ENCODE results near the gene YDJC. TPM values are rescaled to one million over a fixed set of nuclear protein-coding genes. Genes with fewer than 3 reads are reported as not detected.

YDJC gene
- total RNA-seq, 1 donor from 2014 or later = 19.0 TPM

- H3K27me3 Mint-ChIP-seq = no peaks in the 10 kb centered on the region
- H3K4me1 Mint-ChIP-seq (ENCODE audit: low read depth) = peaks cover 8% of the 10 kb centered on the region
- H3K36me3 Mint-ChIP-seq (ENCODE audit: insufficient read depth) = peaks cover 19% of the 10 kb centered on the region
- TF ChIP-seq CTCF (IDR thresholded peaks at IDR 0.05; ENCODE audit: unreplicated experiment) = no peak
- no peak overlapping the region for H3K4me3 Mint-ChIP-seq (ENCODE audit: low read depth)
- no peak for DNase-seq (ENCODE audit: low spot score, unreplicated experiment)
- H3K9me3 Mint-ChIP-seq (ENCODE audit: low read depth) = no peaks in the 10 kb centered on the region
- H3K27ac Mint-ChIP-seq = peak overlapping the region; percentile 77
These were observed 34.9 kb downstream of the YDJC start for GRCh38 chr22:21594865-21595452.

- H3K4me1 Mint-ChIP-seq (ENCODE audit: low read depth) = peaks cover 3% of the 10 kb centered on the region
- no peak for DNase-seq (ENCODE audit: low spot score, unreplicated experiment)
- H3K4me3 Mint-ChIP-seq (ENCODE audit: low read depth) = no peak overlapping the region
- H3K27ac Mint-ChIP-seq = no peak overlapping the region
- no peaks in the 10 kb centered on the region for H3K9me3 Mint-ChIP-seq (ENCODE audit: low read depth)
- peaks cover 17% of the 10 kb centered on the region for H3K36me3 Mint-ChIP-seq (ENCODE audit: insufficient read depth)
- peak; percentile 54 for TF ChIP-seq CTCF (IDR thresholded peaks at IDR 0.05; ENCODE audit: unreplicated experiment)
- H3K27me3 Mint-ChIP-seq = no peaks in the 10 kb centered on the region
These were observed 36.2 kb downstream of the YDJC start for GRCh38 chr22:21593406-21594232.

GRCh38 chr22:21592422-21592821 is 37.4 kb downstream of the YDJC start:
- no peaks in the 10 kb centered on the region for H3K27me3 Mint-ChIP-seq
- no peak for DNase-seq (ENCODE audit: low spot score, unreplicated experiment)
- H3K4me1 Mint-ChIP-seq (ENCODE audit: low read depth) = no peaks in the 10 kb centered on the region
- H3K36me3 Mint-ChIP-seq (ENCODE audit: insufficient read depth) = peaks cover 18% of the 10 kb centered on the region
- no peak overlapping the region for H3K4me3 Mint-ChIP-seq (ENCODE audit: low read depth)
- no peak for TF ChIP-seq CTCF (IDR thresholded peaks at IDR 0.05; ENCODE audit: unreplicated experiment)
- H3K9me3 Mint-ChIP-seq (ENCODE audit: low read depth) = no peaks in the 10 kb centered on the region
- H3K27ac Mint-ChIP-seq = no peak overlapping the region

GRCh38 chr22:21591695-21592094 is 38.1 kb downstream of the YDJC start:
- DNase-seq (ENCODE audit: low spot score, unreplicated experiment) = no peak
- H3K36me3 Mint-ChIP-seq (ENCODE audit: insufficient read depth) = peaks cover 18% of the 10 kb centered on the region
- H3K4me1 Mint-ChIP-seq (ENCODE audit: low read depth) = no peaks in the 10 kb centered on the region
- no peaks in the 10 kb centered on the region for H3K9me3 Mint-ChIP-seq (ENCODE audit: low read depth)
- TF ChIP-seq CTCF (IDR thresholded peaks at IDR 0.05; ENCODE audit: unreplicated experiment) = no peak
- H3K27ac Mint-ChIP-seq = peak overlapping the region; percentile 39
- H3K4me3 Mint-ChIP-seq (ENCODE audit: low read depth) = no peak overlapping the region
- H3K27me3 Mint-ChIP-seq = no peaks in the 10 kb centered on the region

GRCh38 chr22:21590809-21591641 is 38.8 kb downstream of the YDJC start:
- peaks cover 17% of the 10 kb centered on the region for H3K36me3 Mint-ChIP-seq (ENCODE audit: insufficient read depth)
- no peak for TF ChIP-seq CTCF (IDR thresholded peaks at IDR 0.05; ENCODE audit: unreplicated experiment)
- no peak for DNase-seq (ENCODE audit: low spot score, unreplicated experiment)
- no peaks in the 10 kb centered on the region for H3K27me3 Mint-ChIP-seq
- H3K4me1 Mint-ChIP-seq (ENCODE audit: low read depth) = no peaks in the 10 kb centered on the region
- H3K9me3 Mint-ChIP-seq (ENCODE audit: low read depth) = no peaks in the 10 kb centered on the region
- H3K4me3 Mint-ChIP-seq (ENCODE audit: low read depth) = no peak overlapping the region
- H3K27ac Mint-ChIP-seq = peak overlapping the region; percentile 50
